Endothelial cell of umbilical vein (primary cell): ENCODE results near the gene FSTL3.

Source experiments
- CTCF ChIP-seq, 2 donors: IDR thresholded peaks; 1 replicate in 1 of 2; 2 replicates in 1 of 2; pipeline ENCODE4 v1.5.1; 2011; ENCODE audit warnings: low read length in 2 of 2, mild to moderate bottlenecking in 2 of 2, moderate library complexity in 2 of 2, control low read depth in 1 of 2, inconsistent platforms in 1 of 2, low read depth in 1 of 2; ENCODE audit not compliant: insufficient read depth in 1 of 2; ENCODE audit errors: extremely low read depth in 1 of 2
- EZH2 ChIP-seq: IDR thresholded peaks from 2 replicates; pipeline ENCODE4 v1.6.1; 2012; ENCODE audit warnings: borderline replicate concordance, low read depth, mild to moderate bottlenecking, moderate library complexity, low read length, inconsistent platforms; ENCODE audit not compliant: severe bottlenecking
- FOS ChIP-seq: IDR thresholded peaks from 2 replicates; pipeline ENCODE4 v1.6.1; 2011; ENCODE audit warnings: mild to moderate bottlenecking, low read length, moderate library complexity, borderline replicate concordance; ENCODE audit not compliant: insufficient read depth
- JUN ChIP-seq: IDR thresholded peaks from 2 replicates; pipeline ENCODE4 v1.6.1; 2011; ENCODE audit warnings: borderline replicate concordance, low read depth; ENCODE audit not compliant: insufficient read length, insufficient read depth
- MAX ChIP-seq: IDR thresholded peaks from 2 replicates; pipeline ENCODE4 v1.6.1; 2011; ENCODE audit not compliant: insufficient read depth, insufficient read length
- MYC ChIP-seq: IDR thresholded peaks from one replicate; pipeline ENCODE4 v1.6.1; 2011; ENCODE audit warnings: mild to moderate bottlenecking, low read depth, low read length
- POLR2A ChIP-seq: IDR thresholded peaks from 2 replicates; pipeline ENCODE4 v1.6.1; 2012; ENCODE audit warnings: low read depth, mild to moderate bottlenecking, control low read depth, low read length
- POLR2AphosphoS5 ChIP-seq: IDR thresholded peaks from 2 replicates; pipeline ENCODE4 v1.6.1; 2012; ENCODE audit warnings: low read depth, mild to moderate bottlenecking, control low read depth, low read length, moderate library complexity; ENCODE audit not compliant: insufficient read depth

- no peak for TF ChIP-seq POLR2A
- no peak for TF ChIP-seq CTCF (IDR thresholded peaks at IDR 0.05; ENCODE audit: extremely low read depth in 1 of 2, insufficient read depth in 1 of 2, low read depth in 1 of 2, low read length in 2 of 2)
- no peak for TF ChIP-seq MYC
- TF ChIP-seq POLR2AphosphoS5: no peak
- no peak for TF ChIP-seq EZH2
- no peak for TF ChIP-seq MAX
- no peak for TF ChIP-seq JUN
- no peak for TF ChIP-seq FOS
Measured at GRCh38 chr19:718251-718951, 42.2 kb downstream of the FSTL3 start.
